DND-41 (cell line): ENCODE results near the gene LIMD2.

ENCODE experiments used
- ATAC-seq: fragments of 200-7000 bp; cut with Tn5 transposase; 3 replicates; pipeline ENCODE4 v1.9.1; 2021; ENCODE audit warnings: low read depth; ENCODE audit not compliant: insufficient read depth
- DNase-seq: peaks from one replicate; pipeline ENCODE4 v3.0.0-alpha.2; 2020
- H2AFZ ChIP-seq: 2 replicates; pipeline ENCODE4 v1.6.0; 2012; ENCODE audit warnings: low read depth, low read length
- H3K27ac ChIP-seq: 2 replicates; pipeline ENCODE4 v1.5.1; 2012; ENCODE audit warnings: low read length, inconsistent platforms
- H3K27me3 ChIP-seq: fragments of 200-600 bp; sonication (generic); 2 replicates; pipeline ENCODE4 v1.6.0; 2012; ENCODE audit warnings: low read length, mild to moderate bottlenecking, inconsistent platforms; ENCODE audit not compliant: insufficient read depth, poor library complexity
- H3K36me3 ChIP-seq: 2 replicates; pipeline ENCODE4 v1.5.1; 2012; ENCODE audit warnings: low read length, inconsistent platforms; ENCODE audit not compliant: insufficient read depth
- H3K4me1 ChIP-seq: 2 replicates; pipeline ENCODE4 v1.5.1; 2012; ENCODE audit warnings: mild to moderate bottlenecking, low read length; ENCODE audit not compliant: insufficient read depth
- H3K4me2 ChIP-seq: 2 replicates; pipeline ENCODE4 v1.6.0; 2012; ENCODE audit warnings: mild to moderate bottlenecking, moderate library complexity, low read length, inconsistent platforms; ENCODE audit not compliant: insufficient read depth
- H3K4me3 ChIP-seq, 2 experiments: fragments of 200-600 bp in 1 of 2; shearing (Covaris generic) in 1 of 2; 2 replicates each; pipeline ENCODE4 v1.5.1; 2012 to 2016; ENCODE audit warnings: inconsistent platforms in 2 of 2, low read length in 2 of 2, mild to moderate bottlenecking in 2 of 2, low read depth in 1 of 2, moderate library complexity in 1 of 2
- H3K79me2 ChIP-seq: 2 replicates; pipeline ENCODE4 v1.6.0; 2012; ENCODE audit warnings: low read length, inconsistent platforms; ENCODE audit not compliant: insufficient read depth
- H3K9ac ChIP-seq: 2 replicates; pipeline ENCODE4 v1.6.0; 2012; ENCODE audit warnings: low read depth, mild to moderate bottlenecking, inconsistent platforms, low read length, moderate library complexity
- H3K9me3 ChIP-seq: 2 replicates; pipeline ENCODE4 v1.5.1; 2012; ENCODE audit warnings: low read length, moderate library complexity, mild to moderate bottlenecking, inconsistent platforms; ENCODE audit not compliant: insufficient read depth, severe bottlenecking
- H4K20me1 ChIP-seq: 2 replicates; pipeline ENCODE4 v1.6.0; 2012; ENCODE audit warnings: low read length; ENCODE audit not compliant: insufficient read depth
- EZH2 ChIP-seq: IDR thresholded peaks from 3 replicates; pipeline ENCODE4 v1.6.1; 2012; ENCODE audit warnings: borderline replicate concordance, low read depth, mild to moderate bottlenecking, moderate library complexity, low read length, inconsistent platforms; ENCODE audit not compliant: severe bottlenecking
- TF ChIP-seq, protein P1 (sequence below): IDR thresholded peaks from 2 replicates; pipeline ENCODE4 v1.5.1; 2012; ENCODE audit warnings: borderline replicate concordance, low read length, moderate library complexity, mild to moderate bottlenecking; ENCODE audit not compliant: poor library complexity, severe bottlenecking; ENCODE audit errors: extremely low read depth

The LIMD2 gene

DNA sequence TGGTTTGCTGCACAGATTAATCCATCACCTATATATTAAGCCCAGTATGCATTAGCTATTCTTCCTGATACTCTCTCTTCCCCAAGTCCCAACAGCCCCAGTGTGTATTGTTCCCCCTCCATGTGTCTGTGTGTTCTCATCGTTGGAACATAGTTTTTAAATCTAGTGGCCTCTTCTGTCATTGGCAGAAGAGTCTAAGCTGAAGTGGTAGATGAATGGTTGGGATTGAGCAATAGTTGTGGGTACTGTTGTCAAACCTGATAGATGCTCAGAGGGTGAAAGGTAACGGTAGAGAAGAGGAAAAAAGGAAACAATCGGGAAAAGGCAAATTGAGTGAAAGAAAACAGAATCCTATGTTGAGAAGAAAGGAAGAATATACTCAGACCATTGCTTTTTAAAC, 47.8 kb downstream of the LIMD2 start:
- Histone ChIP-seq H3K27me3 (no peaks in the 10 kb centered on the region), H3K27ac (no peak overlapping the region), H3K9ac (no peak overlapping the region), H3K4me2 (no peak overlapping the region), H3K4me1 (no peaks in the 10 kb centered on the region), H3K4me3 (no peak overlapping the region), H3K9me3 (no peaks in the 10 kb centered on the region), H3K36me3 (peaks cover 73% of the 10 kb centered on the region), H2AFZ (no peak overlapping the region), H3K79me2 (no peaks in the 10 kb centered on the region), H4K20me1 (no peaks in the 10 kb centered on the region)
- no peak for TF ChIP-seq EZH2
- TF ChIP-seq, protein P1, sequence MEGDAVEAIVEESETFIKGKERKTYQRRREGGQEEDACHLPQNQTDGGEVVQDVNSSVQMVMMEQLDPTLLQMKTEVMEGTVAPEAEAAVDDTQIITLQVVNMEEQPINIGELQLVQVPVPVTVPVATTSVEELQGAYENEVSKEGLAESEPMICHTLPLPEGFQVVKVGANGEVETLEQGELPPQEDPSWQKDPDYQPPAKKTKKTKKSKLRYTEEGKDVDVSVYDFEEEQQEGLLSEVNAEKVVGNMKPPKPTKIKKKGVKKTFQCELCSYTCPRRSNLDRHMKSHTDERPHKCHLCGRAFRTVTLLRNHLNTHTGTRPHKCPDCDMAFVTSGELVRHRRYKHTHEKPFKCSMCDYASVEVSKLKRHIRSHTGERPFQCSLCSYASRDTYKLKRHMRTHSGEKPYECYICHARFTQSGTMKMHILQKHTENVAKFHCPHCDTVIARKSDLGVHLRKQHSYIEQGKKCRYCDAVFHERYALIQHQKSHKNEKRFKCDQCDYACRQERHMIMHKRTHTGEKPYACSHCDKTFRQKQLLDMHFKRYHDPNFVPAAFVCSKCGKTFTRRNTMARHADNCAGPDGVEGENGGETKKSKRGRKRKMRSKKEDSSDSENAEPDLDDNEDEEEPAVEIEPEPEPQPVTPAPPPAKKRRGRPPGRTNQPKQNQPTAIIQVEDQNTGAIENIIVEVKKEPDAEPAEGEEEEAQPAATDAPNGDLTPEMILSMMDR = no peak
- DNase-seq (no peak), ATAC-seq (no peak)

DNA sequence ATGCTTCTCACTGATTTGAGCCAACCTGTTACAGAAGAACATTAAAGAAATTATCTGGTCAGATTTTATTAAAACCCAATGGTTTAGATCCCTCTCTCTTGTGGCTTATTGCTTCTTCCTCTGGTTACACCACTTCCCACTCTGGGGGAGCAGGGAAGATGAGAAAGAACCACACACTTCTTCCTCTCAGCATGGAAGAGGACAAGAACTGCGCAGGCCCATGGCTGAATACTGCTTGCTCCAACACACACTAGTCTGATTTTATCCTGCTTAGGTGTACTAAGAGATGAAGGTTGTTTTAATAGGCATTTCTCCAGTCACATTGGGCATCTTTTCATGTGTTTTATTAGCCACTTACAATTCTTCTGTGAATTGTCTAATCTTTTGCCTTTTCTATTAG, 50.1 kb downstream of the LIMD2 start:
- Histone ChIP-seq H3K4me3 (no peak overlapping the region), H3K36me3 (peaks cover 74% of the 10 kb centered on the region), H4K20me1 (no peaks in the 10 kb centered on the region), H3K4me2 (no peak overlapping the region), H3K27me3 (no peaks in the 10 kb centered on the region), H3K4me1 (no peaks in the 10 kb centered on the region), H3K27ac (no peak overlapping the region), H3K9me3 (no peaks in the 10 kb centered on the region), H3K9ac (no peak overlapping the region), H3K79me2 (no peaks in the 10 kb centered on the region; the same call in 1 of the 2 replicates), H2AFZ (no peak overlapping the region)
- TF ChIP-seq, protein P1 = no peak
- TF ChIP-seq EZH2 = no peak
- ATAC-seq (no peak), DNase-seq (no peak)

DNA sequence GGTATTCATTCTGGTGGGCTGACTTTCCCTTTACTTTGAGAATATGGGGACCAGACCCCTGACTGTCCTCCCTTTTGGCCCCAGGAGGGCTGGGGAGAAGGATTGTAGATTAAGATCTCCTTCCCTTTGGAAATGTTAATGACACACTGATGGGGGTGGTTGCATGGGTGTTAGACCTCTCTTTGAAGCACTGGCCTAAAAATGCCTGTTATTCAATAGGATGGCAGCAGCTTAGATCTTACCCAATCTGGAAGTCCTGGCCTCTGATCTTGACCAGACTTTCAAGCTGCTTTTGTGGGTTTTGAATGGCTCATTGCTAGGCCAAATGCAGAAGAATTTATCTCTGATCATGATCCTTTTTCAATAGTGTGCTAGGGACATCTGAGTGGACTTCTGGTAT, 52.0 kb downstream of the LIMD2 start:
- Histone ChIP-seq H2AFZ (no peak overlapping the region), H3K4me2 (no peak overlapping the region), H3K27me3 (no peaks in the 10 kb centered on the region), H3K27ac (no peak overlapping the region), H3K9ac (no peak overlapping the region), H4K20me1 (no peaks in the 10 kb centered on the region), H3K9me3 (no peaks in the 10 kb centered on the region), H3K79me2 (no peaks in the 10 kb centered on the region; the same call in 1 of the 2 replicates), H3K36me3 (peaks cover 65% of the 10 kb centered on the region), H3K4me1 (no peaks in the 10 kb centered on the region), H3K4me3 (no peak overlapping the region)
- TF ChIP-seq, protein P1 = no peak
- TF ChIP-seq EZH2 = no peak
- DNase-seq = no peak
- ATAC-seq = no peak

DNA sequence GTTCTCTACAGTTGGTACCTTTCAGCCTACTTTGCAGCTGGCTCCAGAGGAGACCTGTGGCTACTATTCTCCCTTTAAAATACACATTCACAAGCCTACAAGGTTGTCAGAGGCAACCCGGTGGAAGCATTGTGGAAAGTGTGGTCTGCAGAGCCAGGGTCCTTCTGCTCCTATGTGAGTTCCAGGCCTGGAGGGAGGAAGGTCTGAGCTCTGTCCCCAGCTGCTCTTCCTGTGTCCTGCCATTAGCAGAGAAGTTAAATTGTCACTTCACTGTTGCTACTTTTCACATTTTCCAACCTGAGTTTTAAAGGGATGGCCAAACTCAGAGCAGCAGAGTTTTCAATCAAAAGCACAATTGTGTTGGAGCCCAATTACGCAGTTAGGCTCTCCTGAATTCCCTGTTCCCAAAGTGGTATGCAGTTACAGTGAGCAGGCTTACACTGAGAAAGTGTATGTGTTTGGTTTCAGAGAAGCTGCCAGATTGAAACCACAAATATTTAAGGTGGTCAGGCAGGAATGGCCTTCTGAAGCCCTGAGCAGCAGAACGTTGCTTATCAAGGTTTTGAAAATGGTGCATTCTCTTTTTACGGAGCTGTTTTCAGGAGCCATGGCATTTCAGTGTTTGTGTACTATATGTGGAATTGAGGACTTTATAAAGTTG, 52.7 kb downstream of the LIMD2 start:
- Histone ChIP-seq H3K79me2 (no peaks in the 10 kb centered on the region; the same call in 1 of the 2 replicates), H3K36me3 (peaks cover 57% of the 10 kb centered on the region), H3K27ac (no peak overlapping the region), H3K27me3 (no peaks in the 10 kb centered on the region), H3K9ac (no peak overlapping the region), H3K9me3 (no peaks in the 10 kb centered on the region), H2AFZ (no peak overlapping the region), H3K4me2 (no peak overlapping the region), H3K4me3 (no peak overlapping the region), H4K20me1 (no peaks in the 10 kb centered on the region), H3K4me1 (no peaks in the 10 kb centered on the region)
- TF ChIP-seq EZH2 = no peak
- TF ChIP-seq, protein P1 = no peak
- ATAC-seq (no peak), DNase-seq (no peak)
